ENCODE measurements around the gene SIAE.

The SIAE gene

DNA sequence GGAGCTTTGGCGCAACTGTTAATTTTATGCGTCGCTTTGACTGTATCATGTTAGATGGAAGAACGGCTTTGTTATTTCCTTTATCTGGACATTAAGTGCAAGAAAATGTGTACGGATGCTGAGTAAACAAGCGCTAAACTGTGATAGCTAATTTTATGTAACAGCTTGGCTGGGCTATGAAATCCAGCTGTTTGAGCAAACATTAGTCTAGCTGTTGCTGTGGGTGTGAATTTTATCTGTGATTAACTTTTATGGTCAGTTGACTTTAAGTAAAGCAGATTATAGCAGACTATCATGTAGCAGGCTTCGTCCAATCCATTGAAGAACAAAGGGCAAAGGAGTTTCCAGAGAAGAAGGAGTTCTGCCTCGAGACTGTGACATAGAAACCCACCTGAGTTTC, 89.8 kb downstream of the SIAE start:
- WGBS (ENCODE audit: insufficient coverage, insufficient read length): no CpG with 5 or more reads among the region's 8 CpGs
- Histone ChIP-seq H3K27ac (ENCODE audit: low read length) (no peak overlapping the region), H3K27me3 (ENCODE audit: control insufficient read depth, insufficient read depth, low read length) (no peaks in the 10 kb centered on the region), H3K36me3 (ENCODE audit: control insufficient read depth, insufficient read depth, low read length) (no peaks in the 10 kb centered on the region), H3K9me3 (ENCODE audit: control insufficient read depth, insufficient read depth, low read length) (no peaks in the 10 kb centered on the region), H3K4me3 (ENCODE audit: low read length) (no peak overlapping the region), H3K4me1 (ENCODE audit: control insufficient read depth, insufficient read depth, low read length) (no peaks in the 10 kb centered on the region)
- DNase-seq (ENCODE audit: low read depth, low spot score): no peak
